Esophagus muscularis mucosa (tissue), 4 donors: Measurements from ENCODE around the gene TTC34. TPM values are rescaled to one million over a fixed set of nuclear protein-coding genes. Genes with fewer than 3 reads are reported as not detected.

ENCODE experiments used
- DNase-seq: peaks from one replicate; pipeline ENCODE4 v3.0.0-alpha.2; 2017; ENCODE audit errors: extremely low spot score
- H3K27ac ChIP-seq, 4 donors: fragments of 200-600 bp; sonication (generic); replicated peaks in 1 of 4; 1 replicate in 3 of 4; 2 replicates in 1 of 4; pipeline ENCODE4 v1.5.1; 2016 to 2019; ENCODE audit warnings: mild to moderate bottlenecking in 1 of 4
- H3K27me3 ChIP-seq, 4 donors: fragments of 200-600 bp; sonication (generic); one replicate each; pipeline versions ENCODE4 v1.5.1 to v1.6.0; 2016 to 2019
- H3K36me3 ChIP-seq, 4 donors: fragments of 200-600 bp; sonication (generic); one replicate each; pipeline ENCODE4 v1.5.1; 2016 to 2019
- H3K4me1 ChIP-seq, 4 donors: fragments of 200-600 bp; sonication (generic); one replicate each; pipeline ENCODE4 v1.5.1; 2016 to 2019
- H3K4me3 ChIP-seq, 4 donors: fragments of 200-600 bp; sonication (generic); 1 replicate in 2 of 4; 2 replicates in 2 of 4; pipeline ENCODE4 v1.5.1; 2016 to 2019; ENCODE audit warnings: mild to moderate bottlenecking in 4 of 4, moderate library complexity in 1 of 4
- H3K9me3 ChIP-seq, 4 donors: fragments of 200-600 bp; sonication (generic); 1 replicate in 3 of 4; 2 replicates in 1 of 4; pipeline ENCODE4 v1.5.1; 2016 to 2019
- CTCF ChIP-seq, 3 experiments: fragments of 200-600 bp in 2 of 3; fragments of 450-650 bp in 1 of 3; sonication (generic) in 2 of 3; IDR thresholded peaks; one replicate each; pipeline ENCODE4 v1.5.1; 2017 to 2019; ENCODE audit warnings: antibody characterized with exemption in 3 of 3, mild to moderate bottlenecking in 2 of 3, moderate library complexity in 1 of 3
- EP300 ChIP-seq: sonication (generic); formaldehyde crosslinking; IDR thresholded peaks from one replicate; pipeline ENCODE4 v1.6.1; 2017; ENCODE audit warnings: antibody characterized with exemption
- POLR2A ChIP-seq: fragments of 450-650 bp; IDR thresholded peaks from one replicate; pipeline ENCODE4 v1.6.1; 2017; ENCODE audit warnings: antibody characterized with exemption, moderate library complexity, mild to moderate bottlenecking, low read depth
- POLR2AphosphoS5 ChIP-seq, 2 donors: sonication (generic); formaldehyde crosslinking; IDR thresholded peaks; one replicate each; pipeline ENCODE4 v1.6.1; 2017; ENCODE audit warnings: antibody characterized with exemption in 2 of 2
- WGBS: methylation state at CpG from one replicate; pipeline ENCODE4 v1.1.5; 2018; 5-methylcytosine and 5-hydroxymethylcytosine counted together
- intact Hi-C: fragments of 100-400 bp; cut with DNase I; formaldehyde crosslinking; loops from one replicate; pipeline ENCODE4 v1.15.1; 2023
- total RNA-seq, 4 donors: library from RNA; depleted of rRNA; stranded (reverse); fragments of >200 nt; gene quantifications; one replicate each; pipeline versions ENCODE4 v1.1.0 to v1.2.1, GENCODE V29; 2016

TTC34 gene
- total RNA-seq, 4 donors from 2014 or later: under 0.01 to 0.46 (median 0.10) TPM

DNA sequence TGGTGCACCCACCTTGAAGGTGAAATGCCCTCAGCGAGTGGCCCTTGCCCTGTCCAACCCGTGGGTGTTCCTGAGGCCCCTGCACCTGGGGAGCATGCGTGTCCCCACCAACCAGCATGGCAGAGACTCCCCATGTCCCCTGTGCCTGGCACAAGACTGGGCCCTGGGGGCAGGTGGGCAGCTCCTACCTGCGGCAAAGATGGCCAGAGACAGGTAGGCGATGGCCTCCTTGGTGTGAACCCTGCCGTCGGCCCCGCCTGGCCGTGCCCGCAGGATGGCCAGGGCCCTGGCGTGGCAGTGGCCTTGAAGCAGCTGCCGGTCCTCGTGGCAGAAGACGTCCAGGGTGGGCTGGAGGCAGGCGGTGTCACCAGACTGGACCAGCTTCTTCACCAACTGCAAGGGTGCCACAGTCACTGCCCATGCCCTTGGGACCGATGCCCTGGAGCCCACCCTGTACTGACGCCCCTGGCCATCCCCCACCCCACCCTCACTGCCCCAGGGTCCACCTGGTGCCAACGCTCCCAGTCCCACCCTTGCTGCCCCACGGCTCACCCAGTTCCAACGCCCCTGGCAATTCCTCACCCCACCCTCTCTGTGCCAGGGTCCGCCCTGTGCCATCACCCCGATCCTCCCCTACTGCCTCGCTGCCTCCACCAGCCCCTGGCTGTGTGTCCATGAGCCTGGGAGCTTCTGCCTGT, 15.7 kb downstream of the TTC34 start:
- 91% methylated on average over 19 of the region's 23 CpGs for WGBS
- H3K9me3 ChIP-seq: peaks cover 0 to 30% (median 21%) of the 10 kb centered on the region in 4 donors
- peaks cover 0 to 11% (median 4%) of the 10 kb centered on the region in 4 donors for H3K4me1 ChIP-seq
- intact Hi-C loops: loop anchor here (5.0 kb wide), 1 partner anchor 368 kb away; no protein-coding TSS in a partner anchor
- no peaks in the 10 kb centered on the region for H3K36me3 ChIP-seq
- no peak overlapping the region for H3K4me3 ChIP-seq
- no peak for DNase-seq
- H3K27me3 ChIP-seq: peaks cover 0 to 80% (median 21%) of the 10 kb centered on the region in 4 donors
- TF ChIP-seq CTCF (IDR thresholded peaks at IDR 0.05) (no peak), POLR2AphosphoS5 (IDR thresholded peaks at IDR 0.05) (no peak), EP300 (no peak), POLR2A (no peak)
- H3K27ac ChIP-seq: no peak overlapping the region

DNA sequence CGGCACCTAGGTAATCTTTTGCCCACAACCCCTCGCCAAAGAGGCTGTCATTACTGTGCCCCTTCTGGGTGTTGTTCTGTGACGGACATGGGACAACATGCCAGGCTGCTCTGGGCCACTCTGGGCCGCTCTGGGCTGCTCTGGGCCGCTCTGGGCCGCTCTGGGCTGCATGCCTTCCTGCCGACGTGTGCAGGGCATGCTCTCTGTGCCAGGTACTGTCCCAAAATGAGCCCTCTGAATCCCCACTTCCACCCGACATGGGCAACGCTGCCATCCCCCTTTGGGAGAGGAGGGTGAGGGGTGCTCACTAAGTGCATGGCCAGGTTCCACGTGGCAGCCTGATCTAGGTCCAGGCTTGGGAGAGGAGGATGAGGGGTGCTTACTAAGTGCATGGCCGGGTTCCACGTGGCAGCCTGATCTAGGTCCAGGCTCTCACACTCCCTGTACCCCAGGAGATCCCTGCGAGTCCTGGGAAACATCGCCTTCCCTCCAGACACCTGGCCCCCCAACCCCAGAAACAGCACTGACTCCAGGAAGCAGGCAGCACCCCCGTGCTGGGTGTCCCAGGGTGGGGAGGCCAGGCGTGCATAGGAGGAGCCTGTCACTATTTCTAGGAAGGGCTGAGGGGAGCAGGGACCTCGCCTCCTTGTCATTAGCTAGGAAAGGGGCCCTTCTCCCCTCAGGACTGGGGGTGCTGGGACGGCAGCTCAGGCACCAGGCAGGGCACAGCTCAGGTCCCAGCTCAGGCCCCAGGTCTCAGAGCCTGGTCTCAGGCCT, 16.5 kb downstream of the TTC34 start:
- Histone ChIP-seq H3K36me3 (no peaks in the 10 kb centered on the region), H3K4me1 (peaks cover 0 to 11% (median 4%) of the 10 kb centered on the region in 4 donors), H3K4me3 (no peak overlapping the region), H3K9me3 (peaks cover 0 to 37% (median 27%) of the 10 kb centered on the region in 4 donors), H3K27me3 (peaks cover 0 to 80% (median 14%) of the 10 kb centered on the region in 4 donors), H3K27ac (no peak overlapping the region)
- no peak for DNase-seq
- no peak for TF ChIP-seq POLR2AphosphoS5 (IDR thresholded peaks at IDR 0.05)
- TF ChIP-seq POLR2A: no peak
- no peak for TF ChIP-seq CTCF (IDR thresholded peaks at IDR 0.05)
- no peak for TF ChIP-seq EP300
- intact Hi-C loops: loop anchor here (5.0 kb wide), 1 partner anchor 368 kb away; no protein-coding TSS in a partner anchor
- 69% methylated on average over 16 of the region's 19 CpGs for WGBS

DNA sequence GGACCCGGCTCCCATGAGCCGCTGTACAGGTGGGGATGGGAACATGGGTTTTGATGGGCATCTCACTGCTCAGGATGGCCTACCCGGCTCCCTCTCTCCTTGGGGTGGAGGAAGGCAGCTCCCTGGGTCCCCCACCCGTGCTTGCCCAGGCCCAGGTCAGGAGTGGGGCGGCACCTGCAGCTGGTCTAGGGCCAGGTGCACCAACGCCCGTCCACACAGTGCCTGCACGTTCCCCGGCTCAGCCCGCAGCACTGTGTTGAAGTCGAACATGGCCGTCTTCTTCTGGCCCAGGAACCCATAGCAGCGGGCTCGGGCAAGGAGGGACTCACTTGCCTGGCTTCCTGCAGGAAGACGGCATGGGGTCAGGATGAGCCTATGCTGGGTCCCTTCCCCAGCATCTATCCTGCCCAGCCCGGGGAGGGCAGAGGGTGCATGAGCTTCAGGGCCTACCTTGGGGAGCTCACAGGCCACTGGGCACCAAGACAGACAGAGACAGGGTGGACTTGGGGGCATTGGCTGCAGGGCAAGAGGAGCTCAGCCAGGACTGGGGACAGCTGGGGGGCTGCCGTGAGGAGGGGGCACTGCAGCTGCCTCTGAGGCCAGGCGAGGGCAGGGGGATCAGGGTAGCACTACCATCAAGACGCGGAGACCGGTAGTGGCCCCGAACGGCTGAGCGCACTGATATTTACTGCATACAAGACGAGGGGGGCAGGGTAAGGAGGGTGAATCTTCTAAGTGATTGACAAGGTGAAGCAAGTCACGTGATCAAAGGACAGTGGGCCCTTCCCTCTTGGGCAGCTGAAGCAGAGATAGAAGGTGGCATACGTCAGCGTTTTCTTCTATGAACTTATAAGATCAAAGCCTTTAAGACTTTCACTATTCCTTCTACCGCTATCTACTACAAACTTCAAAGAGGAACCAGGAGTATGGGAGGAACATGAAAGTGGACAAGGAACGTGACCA, 17.8 kb downstream of the TTC34 start:
- H3K27ac ChIP-seq: no peak overlapping the region
- peaks cover 0 to 78% (median 5%) of the 10 kb centered on the region in 4 donors for H3K27me3 ChIP-seq
- WGBS: 83% methylated on average over 13 of the region's 30 CpGs
- H3K9me3 ChIP-seq: peaks cover 0 to 37% (median 28%) of the 10 kb centered on the region in 4 donors
- H3K4me1 ChIP-seq: no peaks in the 10 kb centered on the region
- no peak for DNase-seq
- no peak overlapping the region for H3K4me3 ChIP-seq
- TF ChIP-seq POLR2AphosphoS5 (IDR thresholded peaks at IDR 0.05) (no peak), CTCF (IDR thresholded peaks at IDR 0.05) (no peak), EP300 (no peak), POLR2A (no peak)
- intact Hi-C loops: no loop called here
- H3K36me3 ChIP-seq: no peaks in the 10 kb centered on the region

- H3K9me3 ChIP-seq: peaks cover 0 to 37% (median 28%) of the 10 kb centered on the region in 4 donors
- H3K4me3 ChIP-seq: no peak overlapping the region
- TF ChIP-seq POLR2A (no peak), EP300 (no peak), POLR2AphosphoS5 (IDR thresholded peaks at IDR 0.05) (no peak), CTCF (IDR thresholded peaks at IDR 0.05) (no peak)
- intact Hi-C loops: no loop called here
- no peaks in the 10 kb centered on the region for H3K4me1 ChIP-seq
- DNase-seq: no peak
- H3K27me3 ChIP-seq: peaks cover 0 to 75% (median 3%) of the 10 kb centered on the region in 4 donors
- H3K27ac ChIP-seq: no peak overlapping the region
- 90% methylated on average over 4 of the region's 5 CpGs for WGBS
- H3K36me3 ChIP-seq: no peaks in the 10 kb centered on the region
Measured at GRCh38 chr1:2783069-2783434, 18.4 kb downstream of the TTC34 start.
